ENCODE results near the gene GAST. TPM values are rescaled to one million over a fixed set of nuclear protein-coding genes. Genes with fewer than 3 reads are reported as not detected.
"Not testable (repeated sequence)": the region's sequence is repeated elsewhere in the genome, so short reads cannot be mapped to it uniquely, and the experiment has no call there.

GAST gene
- total and polyA plus RNA-seq, 9 of the 15 experiments (the other 6 are each of a cell fraction or from before 2014, with no cell fraction given): not detected

DNA sequence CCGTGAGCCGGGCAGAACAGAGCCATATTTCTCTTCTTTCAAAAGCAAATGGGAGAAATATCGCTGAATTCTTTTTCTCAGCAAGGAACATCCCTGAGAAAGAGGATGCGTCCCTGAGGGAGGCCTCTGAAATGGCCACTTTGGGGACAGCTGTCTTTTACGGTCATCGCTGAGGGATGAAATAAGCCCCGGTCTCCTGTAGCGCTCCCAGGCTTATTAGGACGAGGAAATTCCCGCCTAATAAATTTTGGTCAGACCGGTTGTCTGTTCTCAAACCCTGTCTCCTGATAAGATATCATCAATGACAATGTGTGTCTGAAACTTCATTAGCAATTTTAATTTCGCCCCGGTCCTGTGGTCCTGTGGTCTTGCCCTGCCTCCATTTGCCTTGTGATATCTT, 26.4 kb upstream of the GAST start:
- 84% methylated on average over 12 of the region's 13 CpGs for WGBS (ENCODE audit: insufficient coverage, low coverage, missing lambda C conversion rate)
- H3K4me3 ChIP-seq; H2AFZ ChIP-seq (ENCODE audit: low read depth, low read length); CTCF ChIA-PET (ENCODE audit: low intra/inter-chr PET ratio); POLR2A ChIA-PET; ATAC-seq; DNase-seq (ENCODE audit: extremely low read depth in 1 of 4, low spot score in 3 of 4); BruUV-seq (replicated peaks); FAIRE-seq; H3K27me3 ChIP-seq (ENCODE audit: control insufficient read depth in 2 of 2, insufficient read depth in 2 of 2, low read length in 2 of 2); H3K9me1 ChIP-seq (ENCODE audit: control insufficient read depth, insufficient read depth, low read length); intact Hi-C loops (cut with micrococcal nuclease); in situ Hi-C loops (cut with MboI); H3K27ac ChIP-seq (ENCODE audit: extremely low read depth, low read depth, low read length); H3K4me2 ChIP-seq (ENCODE audit: insufficient read depth, low read length); H3K9me3 ChIP-seq (replicated peaks; ENCODE audit: control insufficient read depth, insufficient read depth, low read depth, low read length); H3K9ac ChIP-seq (ENCODE audit: insufficient read depth in 1 of 2, low read depth in 2 of 2, low read length in 2 of 2): not testable (repeated sequence)
- Histone ChIP-seq H3K4me1 (replicated peaks in 1 of 2; ENCODE audit: control insufficient read depth in 2 of 2, insufficient read depth in 2 of 2, low read length in 2 of 2) (peaks cover 20 to 24% of the 10 kb centered on the region in 2 experiments; a peak in 4 of 5 replicates), H3K36me3 (ENCODE audit: control insufficient read depth, insufficient read depth, low read length) (peaks cover 15% of the 10 kb centered on the region), H4K20me1 (replicated peaks; ENCODE audit: control insufficient read depth, insufficient read depth, low read length) (peaks cover 14% of the 10 kb centered on the region), H3K79me2 (ENCODE audit: control insufficient read depth, insufficient read depth, low read length) (peaks cover 28% of the 10 kb centered on the region)
- TF ChIP-seq DACH1 (IDR thresholded peaks at IDR 0.05; ENCODE audit: partially characterized antibody): peak; percentile 40
- peak; percentile 63; the same call in 1 of the 2 replicates for TF ChIP-seq TRIM28 (IDR thresholded peaks at IDR 0.05)
- TF ChIP-seq, protein P1, sequence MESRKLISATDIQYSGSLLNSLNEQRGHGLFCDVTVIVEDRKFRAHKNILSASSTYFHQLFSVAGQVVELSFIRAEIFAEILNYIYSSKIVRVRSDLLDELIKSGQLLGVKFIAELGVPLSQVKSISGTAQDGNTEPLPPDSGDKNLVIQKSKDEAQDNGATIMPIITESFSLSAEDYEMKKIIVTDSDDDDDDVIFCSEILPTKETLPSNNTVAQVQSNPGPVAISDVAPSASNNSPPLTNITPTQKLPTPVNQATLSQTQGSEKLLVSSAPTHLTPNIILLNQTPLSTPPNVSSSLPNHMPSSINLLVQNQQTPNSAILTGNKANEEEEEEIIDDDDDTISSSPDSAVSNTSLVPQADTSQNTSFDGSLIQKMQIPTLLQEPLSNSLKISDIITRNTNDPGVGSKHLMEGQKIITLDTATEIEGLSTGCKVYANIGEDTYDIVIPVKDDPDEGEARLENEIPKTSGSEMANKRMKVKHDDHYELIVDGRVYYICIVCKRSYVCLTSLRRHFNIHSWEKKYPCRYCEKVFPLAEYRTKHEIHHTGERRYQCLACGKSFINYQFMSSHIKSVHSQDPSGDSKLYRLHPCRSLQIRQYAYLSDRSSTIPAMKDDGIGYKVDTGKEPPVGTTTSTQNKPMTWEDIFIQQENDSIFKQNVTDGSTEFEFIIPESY (CRISPR knock-in tag; IDR thresholded peaks at IDR 0.05): peak; percentile 87

DNA sequence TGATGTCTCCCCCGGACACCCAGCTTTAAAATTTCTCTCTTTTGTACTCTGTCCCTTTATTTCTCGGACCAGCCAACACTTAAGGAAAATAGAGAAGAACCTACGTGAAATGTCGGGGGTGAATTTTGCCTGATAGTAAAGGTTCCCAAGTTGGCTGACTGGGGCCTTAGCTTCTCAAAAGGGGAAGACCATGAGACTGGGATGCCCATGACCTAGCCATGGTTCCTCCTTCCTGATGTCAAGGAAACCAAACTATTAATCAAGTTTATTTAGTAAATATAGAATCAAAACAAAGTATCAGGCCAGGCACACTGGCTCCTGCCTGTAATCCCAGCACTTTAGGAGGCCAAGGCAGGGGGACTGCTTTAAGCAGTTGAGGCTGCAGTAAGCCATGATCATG, 25.9 kb upstream of the GAST start:
- peaks cover 19 to 28% of the 10 kb centered on the region in 2 experiments; a peak in 4 of 5 replicates for H3K4me1 ChIP-seq (replicated peaks in 1 of 2; ENCODE audit: control insufficient read depth in 2 of 2, insufficient read depth in 2 of 2, low read length in 2 of 2)
- intact Hi-C loops (cut with micrococcal nuclease) (no loop called here), in situ Hi-C loops (cut with MboI) (no loop called here)
- H2AFZ ChIP-seq (ENCODE audit: low read depth, low read length): no peak overlapping the region
- DNase-seq (ENCODE audit: extremely low read depth in 1 of 4, low spot score in 3 of 4) (no peak), FAIRE-seq (no peak), ATAC-seq (no peak)
- POLR2A ChIA-PET: no interaction called here
- peaks cover 20% of the 10 kb centered on the region for H3K36me3 ChIP-seq (ENCODE audit: control insufficient read depth, insufficient read depth, low read length)
- no peak overlapping the region for H3K27ac ChIP-seq (ENCODE audit: extremely low read depth, low read depth, low read length)
- 95% methylated on average over 4 of the region's 4 CpGs for WGBS (ENCODE audit: insufficient coverage, low coverage, missing lambda C conversion rate)
- peaks cover 33% of the 10 kb centered on the region for H3K79me2 ChIP-seq (ENCODE audit: control insufficient read depth, insufficient read depth, low read length)
- no peak overlapping the region for H3K9ac ChIP-seq (ENCODE audit: insufficient read depth in 1 of 2, low read depth in 2 of 2, low read length in 2 of 2)
- no peak overlapping the region for H3K4me3 ChIP-seq
- CTCF ChIA-PET (ENCODE audit: low intra/inter-chr PET ratio): no interaction called here
- BruUV-seq (replicated peaks): no TSS peak
- H3K4me2 ChIP-seq (ENCODE audit: insufficient read depth, low read length): no peak overlapping the region
- no peaks in the 10 kb centered on the region for H3K9me3 ChIP-seq (replicated peaks; ENCODE audit: control insufficient read depth, insufficient read depth, low read depth, low read length)
- no peaks in the 10 kb centered on the region for H3K9me1 ChIP-seq (ENCODE audit: control insufficient read depth, insufficient read depth, low read length)
- H4K20me1 ChIP-seq (replicated peaks; ENCODE audit: control insufficient read depth, insufficient read depth, low read length): peaks cover 15% of the 10 kb centered on the region
- H3K27me3 ChIP-seq (ENCODE audit: control insufficient read depth in 2 of 2, insufficient read depth in 2 of 2, low read length in 2 of 2): no peaks in the 10 kb centered on the region
- TF ChIP-seq, protein P2, sequence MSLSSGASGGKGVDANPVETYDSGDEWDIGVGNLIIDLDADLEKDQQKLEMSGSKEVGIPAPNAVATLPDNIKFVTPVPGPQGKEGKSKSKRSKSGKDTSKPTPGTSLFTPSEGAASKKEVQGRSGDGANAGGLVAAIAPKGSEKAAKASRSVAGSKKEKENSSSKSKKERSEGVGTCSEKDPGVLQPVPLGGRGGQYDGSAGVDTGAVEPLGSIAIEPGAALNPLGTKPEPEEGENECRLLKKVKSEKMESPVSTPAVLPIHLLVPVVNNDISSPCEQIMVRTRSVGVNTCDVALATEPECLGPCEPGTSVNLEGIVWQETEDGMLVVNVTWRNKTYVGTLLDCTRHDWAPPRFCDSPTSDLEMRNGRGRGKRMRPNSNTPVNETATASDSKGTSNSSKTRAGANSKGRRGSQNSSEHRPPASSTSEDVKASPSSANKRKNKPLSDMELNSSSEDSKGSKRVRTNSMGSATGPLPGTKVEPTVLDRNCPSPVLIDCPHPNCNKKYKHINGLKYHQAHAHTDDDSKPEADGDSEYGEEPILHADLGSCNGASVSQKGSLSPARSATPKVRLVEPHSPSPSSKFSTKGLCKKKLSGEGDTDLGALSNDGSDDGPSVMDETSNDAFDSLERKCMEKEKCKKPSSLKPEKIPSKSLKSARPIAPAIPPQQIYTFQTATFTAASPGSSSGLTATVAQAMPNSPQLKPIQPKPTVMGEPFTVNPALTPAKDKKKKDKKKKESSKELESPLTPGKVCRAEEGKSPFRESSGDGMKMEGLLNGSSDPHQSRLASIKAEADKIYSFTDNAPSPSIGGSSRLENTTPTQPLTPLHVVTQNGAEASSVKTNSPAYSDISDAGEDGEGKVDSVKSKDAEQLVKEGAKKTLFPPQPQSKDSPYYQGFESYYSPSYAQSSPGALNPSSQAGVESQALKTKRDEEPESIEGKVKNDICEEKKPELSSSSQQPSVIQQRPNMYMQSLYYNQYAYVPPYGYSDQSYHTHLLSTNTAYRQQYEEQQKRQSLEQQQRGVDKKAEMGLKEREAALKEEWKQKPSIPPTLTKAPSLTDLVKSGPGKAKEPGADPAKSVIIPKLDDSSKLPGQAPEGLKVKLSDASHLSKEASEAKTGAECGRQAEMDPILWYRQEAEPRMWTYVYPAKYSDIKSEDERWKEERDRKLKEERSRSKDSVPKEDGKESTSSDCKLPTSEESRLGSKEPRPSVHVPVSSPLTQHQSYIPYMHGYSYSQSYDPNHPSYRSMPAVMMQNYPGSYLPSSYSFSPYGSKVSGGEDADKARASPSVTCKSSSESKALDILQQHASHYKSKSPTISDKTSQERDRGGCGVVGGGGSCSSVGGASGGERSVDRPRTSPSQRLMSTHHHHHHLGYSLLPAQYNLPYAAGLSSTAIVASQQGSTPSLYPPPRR (CRISPR knock-in tag; IDR thresholded peaks at IDR 0.05; ENCODE audit: borderline replicate concordance): no peak
- TF ChIP-seq DIDO1 (tag; IDR thresholded peaks at IDR 0.05; ENCODE audit: low read depth) (no peak), TSC22D4 (tag; IDR thresholded peaks at IDR 0.05) (no peak), RAD21 (CRISPR knock-in tag; conservative IDR thresholded peaks at IDR 0.05 in 1 of 2, IDR thresholded peaks at IDR 0.05 in 1 of 2) (no peak)
